ENCODE results near the gene LMBR1.

Gene LMBR1

DNA sequence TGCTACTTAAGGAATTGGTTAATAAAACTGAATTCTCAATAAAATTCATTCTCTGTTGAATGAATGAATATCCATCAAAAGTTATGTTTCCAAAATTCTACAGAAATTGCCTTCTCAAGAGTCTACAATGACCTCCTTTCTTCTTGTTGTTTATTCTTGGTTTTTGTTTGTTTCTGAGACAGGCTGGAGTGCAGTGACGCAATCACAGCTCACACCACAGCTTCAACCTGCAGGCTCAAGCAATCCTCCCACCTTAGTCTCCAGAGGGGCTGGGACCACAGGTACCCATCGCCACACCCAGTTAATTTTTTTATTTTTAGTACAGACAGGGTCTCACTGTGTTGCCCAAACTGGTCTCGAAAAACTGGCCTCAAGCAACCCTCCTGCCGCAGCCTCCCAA is 97.6 kb downstream of the LMBR1 start:
- DNase-seq (ENCODE audit: low spot score), result no peak

DNA sequence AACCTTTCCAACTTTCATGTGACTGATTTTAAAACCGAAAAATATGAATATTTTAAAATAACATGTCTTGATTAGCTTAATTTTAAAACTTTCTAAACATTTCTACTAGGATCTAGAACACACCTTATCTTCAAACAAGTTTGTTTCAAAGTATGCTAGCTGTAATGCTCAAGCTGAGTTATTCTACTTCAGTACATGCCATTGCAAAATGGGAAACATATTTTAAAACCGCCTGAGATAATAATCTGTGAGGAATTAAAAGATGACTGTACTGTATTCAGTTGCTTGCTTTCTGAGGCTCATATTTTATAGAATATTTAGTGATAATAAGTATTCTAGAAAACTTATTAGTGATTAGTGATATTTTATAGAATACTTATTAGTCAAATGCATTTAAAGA is 99.6 kb downstream of the LMBR1 start:
- no peak for DNase-seq (ENCODE audit: low spot score)

DNA sequence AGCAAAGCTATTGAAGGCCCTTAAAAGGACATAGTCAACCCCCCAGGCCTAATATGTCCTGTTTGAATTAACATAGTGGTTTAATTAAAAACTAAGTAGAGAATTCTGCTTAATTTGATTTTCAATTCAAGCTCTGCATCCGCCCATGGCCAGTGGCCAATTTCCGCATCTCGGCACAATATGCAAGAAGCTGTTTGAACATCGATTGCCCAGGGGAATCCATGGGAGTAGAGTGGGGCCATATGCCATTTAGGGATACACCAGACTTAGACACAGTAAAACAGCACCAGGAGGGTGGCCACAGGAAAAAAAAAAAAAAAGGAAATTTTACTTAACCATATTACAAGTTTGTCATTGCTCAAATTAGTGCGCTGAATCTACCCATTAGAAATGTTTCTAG is 100.4 kb downstream of the LMBR1 start:
- no peak for DNase-seq (ENCODE audit: low spot score)

GRCh38 chr7:156791241-156791640 is 101.7 kb downstream of the LMBR1 start:
- DNase-seq (ENCODE audit: low spot score), result no peak

GRCh38 chr7:156790264-156790663 is 102.7 kb downstream of the LMBR1 start:
- DNase-seq (ENCODE audit: low spot score), result no peak

- no peak for DNase-seq (ENCODE audit: low spot score)
Measured at GRCh38 chr7:156785998-156786543, 106.9 kb downstream of the LMBR1 start.

GRCh38 chr7:156783864-156784263 is 109.1 kb downstream of the LMBR1 start:
- no peak for DNase-seq (ENCODE audit: low spot score)

GRCh38 chr7:156781972-156782371 is 111.0 kb downstream of the LMBR1 start:
- no peak for DNase-seq (ENCODE audit: low spot score)

- no peak for DNase-seq (ENCODE audit: low spot score)
Measured at GRCh38 chr7:156780724-156781455, 112.1 kb downstream of the LMBR1 start.

DNA sequence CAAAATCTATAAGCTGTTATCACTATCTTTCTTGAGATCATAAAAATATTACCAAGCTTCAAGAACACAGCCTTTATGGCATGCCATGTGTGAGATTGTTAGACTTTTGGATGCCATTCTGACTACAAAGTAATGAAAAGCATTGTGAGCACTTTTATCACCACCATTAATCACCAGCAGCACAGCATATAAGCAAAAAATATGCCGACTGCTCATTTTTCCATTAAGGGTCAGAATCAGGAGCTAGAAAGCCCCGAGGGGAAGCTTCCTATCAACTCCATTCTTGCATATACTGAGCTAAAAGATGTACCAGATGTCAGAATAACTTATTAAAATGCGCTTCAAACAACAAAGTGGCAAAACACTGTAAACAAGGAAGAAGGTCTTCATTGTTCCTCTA is 114.3 kb downstream of the LMBR1 start:
- no peak for DNase-seq (ENCODE audit: low spot score)

GRCh38 chr7:156778201-156778600 is 114.8 kb downstream of the LMBR1 start:
- DNase-seq (ENCODE audit: low spot score), result no peak

- peak; percentile 18 for DNase-seq (ENCODE audit: low spot score)
Measured at GRCh38 chr7:156777364-156778069, 115.5 kb downstream of the LMBR1 start.

DNA sequence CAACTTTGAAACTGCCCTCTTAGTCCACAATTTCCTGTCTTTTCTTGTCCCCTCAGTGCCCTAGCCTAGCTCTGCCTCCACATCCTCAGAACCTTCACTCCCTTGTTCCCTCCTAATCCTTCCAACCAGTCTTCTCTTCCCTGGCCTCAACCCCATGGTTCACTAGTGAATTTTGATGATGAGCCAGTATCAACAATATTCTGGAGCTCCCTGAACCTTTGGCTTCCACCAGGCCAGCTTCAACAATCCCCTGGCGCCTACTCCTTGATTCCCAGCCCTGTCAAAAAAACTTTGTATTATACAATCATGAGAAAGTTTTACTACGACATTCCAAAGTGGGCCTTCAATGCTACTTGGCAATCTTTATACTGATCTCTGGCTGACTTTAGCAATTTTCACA is 116.5 kb downstream of the LMBR1 start:
- no peak for DNase-seq (ENCODE audit: low spot score)

DNA sequence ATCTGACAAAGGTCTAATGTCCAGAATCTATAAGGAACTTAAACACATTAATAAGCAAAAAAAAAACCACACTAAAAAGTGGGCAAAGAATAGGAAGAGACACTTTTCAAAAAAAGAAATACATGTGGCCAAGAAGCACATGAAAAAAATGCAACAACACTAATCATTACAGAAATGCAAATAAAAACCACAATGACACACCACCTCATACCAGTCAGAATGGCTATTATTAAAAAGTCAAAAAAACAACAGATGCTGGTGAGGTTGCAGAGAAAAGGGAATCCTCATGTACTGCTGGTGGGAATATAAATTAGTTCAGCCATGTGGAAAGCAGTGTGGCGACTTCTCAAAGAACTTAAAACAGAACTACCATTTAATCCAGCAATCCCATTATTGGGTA is 119.0 kb downstream of the LMBR1 start:
- no peak for DNase-seq (ENCODE audit: low spot score)

DNA sequence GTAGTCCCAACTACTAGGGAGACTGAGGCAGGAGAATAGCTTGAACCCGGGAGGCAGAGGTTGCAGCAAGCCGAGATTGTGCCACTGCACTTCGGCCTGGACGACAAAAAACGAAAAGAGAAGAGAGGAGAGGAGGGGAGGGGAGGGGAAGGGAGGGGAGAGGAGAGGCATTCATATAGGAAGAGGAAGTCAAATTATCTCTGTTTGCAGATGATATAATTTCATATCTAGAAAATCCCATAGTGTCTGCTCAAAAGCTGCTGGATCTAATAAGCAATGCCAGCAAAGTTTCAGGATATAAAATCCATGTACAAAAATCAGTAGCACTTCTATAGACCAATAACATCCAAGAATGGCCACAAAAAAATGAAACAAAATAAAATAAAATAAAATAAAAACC is 120.3 kb downstream of the LMBR1 start:
- no peak for DNase-seq (ENCODE audit: low spot score)

- peak; percentile 41 for DNase-seq (ENCODE audit: low spot score)
Measured at GRCh38 chr7:156768698-156769472, 124.1 kb downstream of the LMBR1 start.

DNA sequence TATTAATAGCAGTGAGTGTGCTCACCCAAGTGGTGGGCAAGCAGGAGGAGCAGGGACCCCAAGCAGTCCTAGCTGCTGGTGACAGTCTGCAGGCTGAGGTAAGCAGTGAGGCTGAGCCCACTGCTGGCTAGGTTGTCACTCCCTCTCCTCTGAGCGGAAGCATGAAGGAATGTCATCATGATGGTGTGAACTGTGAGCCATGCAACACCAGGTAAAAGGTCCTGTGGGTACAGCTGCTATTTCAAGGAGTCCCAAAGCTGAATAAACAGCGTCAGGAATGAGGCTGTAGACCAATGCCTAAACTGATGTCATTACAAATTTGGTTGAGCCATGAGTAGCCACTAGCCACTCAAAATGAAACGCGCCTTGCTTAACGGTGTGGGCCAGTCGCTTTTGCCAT is 126.3 kb downstream of the LMBR1 start:
- no peak for DNase-seq (ENCODE audit: low spot score)

DNA sequence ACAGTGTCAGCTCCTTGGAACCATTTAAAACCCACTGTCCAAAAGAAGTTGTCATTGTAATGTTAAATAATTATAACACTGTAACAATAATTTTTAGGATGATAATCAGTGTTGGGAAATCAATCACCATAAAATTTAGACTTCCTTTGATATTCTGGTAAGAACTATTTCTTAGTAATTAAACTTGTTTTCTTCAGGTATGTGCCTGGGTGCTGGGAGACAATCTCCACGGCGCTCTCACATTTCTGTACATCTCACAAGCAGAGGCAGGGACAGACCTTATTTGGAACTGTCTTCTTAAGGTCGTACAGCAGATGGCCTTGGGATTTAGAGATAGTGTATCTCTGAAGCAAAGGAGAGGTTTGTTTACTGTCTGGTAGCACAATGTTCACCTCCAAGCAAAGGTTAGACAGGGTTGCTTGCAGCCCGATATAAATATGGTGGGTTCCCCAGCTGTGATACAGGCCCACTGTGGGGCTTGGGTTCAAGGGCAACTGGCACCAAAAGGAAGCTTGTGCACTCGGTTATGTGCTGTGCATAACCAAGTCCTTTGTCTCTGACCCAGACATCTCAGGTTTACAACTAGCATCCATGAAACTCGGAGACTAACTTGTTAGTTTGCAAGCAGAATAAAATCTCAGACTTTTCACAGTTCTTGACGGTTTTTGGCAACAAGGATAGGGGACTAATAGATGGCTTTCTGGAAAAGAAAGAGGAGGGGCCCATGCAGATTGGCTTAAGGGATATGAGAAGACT is 126.9 kb downstream of the LMBR1 start:
- no peak for DNase-seq (ENCODE audit: low spot score)

GRCh38 chr7:156764766-156765165 is 128.2 kb downstream of the LMBR1 start:
- no peak for DNase-seq (ENCODE audit: low spot score)

DNA sequence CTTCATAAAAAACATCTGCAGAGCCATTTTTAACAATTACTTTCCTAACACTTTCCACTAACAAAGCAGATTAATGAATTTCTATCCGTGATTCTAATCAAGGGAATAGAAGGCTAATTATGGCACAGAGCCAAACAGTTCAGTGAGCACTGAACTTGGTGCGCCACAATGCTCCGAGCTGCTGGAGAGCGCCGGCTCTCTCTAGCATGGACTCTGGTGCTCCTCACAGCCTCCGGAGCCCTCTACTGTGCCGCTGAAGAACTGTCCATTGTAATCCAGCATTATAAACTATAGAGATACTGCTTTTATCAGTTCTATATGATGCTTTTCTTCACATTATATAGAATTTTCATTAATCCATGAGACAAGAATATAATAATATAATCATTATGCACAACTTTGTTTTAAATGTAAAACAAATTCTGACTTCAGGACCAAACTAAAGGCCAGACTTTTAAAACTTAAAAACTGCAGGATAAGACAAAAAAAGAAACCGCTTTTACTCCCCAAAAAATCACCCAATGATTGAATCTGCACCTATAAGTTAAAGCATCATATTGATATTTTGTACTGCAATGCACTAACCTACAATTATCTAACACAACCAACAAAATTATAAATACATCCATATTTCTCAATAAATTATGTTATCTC is 128.8 kb downstream of the LMBR1 start:
- peak; percentile 77 for DNase-seq (ENCODE audit: low spot score)

GRCh38 chr7:156759579-156760202 is 133.3 kb downstream of the LMBR1 start:
- DNase-seq (ENCODE audit: low spot score), result peak; percentile 5

All from kidney tubule cell (primary cell).